ENCODE data around the gene COL5A2. TPM values are rescaled to one million over a fixed set of nuclear protein-coding genes. Genes with fewer than 3 reads are reported as not detected.

Gene COL5A2
- total and polyA plus RNA-seq, 4 donors = 3.2 to 83.5 (median 9.1) TPM

DNA sequence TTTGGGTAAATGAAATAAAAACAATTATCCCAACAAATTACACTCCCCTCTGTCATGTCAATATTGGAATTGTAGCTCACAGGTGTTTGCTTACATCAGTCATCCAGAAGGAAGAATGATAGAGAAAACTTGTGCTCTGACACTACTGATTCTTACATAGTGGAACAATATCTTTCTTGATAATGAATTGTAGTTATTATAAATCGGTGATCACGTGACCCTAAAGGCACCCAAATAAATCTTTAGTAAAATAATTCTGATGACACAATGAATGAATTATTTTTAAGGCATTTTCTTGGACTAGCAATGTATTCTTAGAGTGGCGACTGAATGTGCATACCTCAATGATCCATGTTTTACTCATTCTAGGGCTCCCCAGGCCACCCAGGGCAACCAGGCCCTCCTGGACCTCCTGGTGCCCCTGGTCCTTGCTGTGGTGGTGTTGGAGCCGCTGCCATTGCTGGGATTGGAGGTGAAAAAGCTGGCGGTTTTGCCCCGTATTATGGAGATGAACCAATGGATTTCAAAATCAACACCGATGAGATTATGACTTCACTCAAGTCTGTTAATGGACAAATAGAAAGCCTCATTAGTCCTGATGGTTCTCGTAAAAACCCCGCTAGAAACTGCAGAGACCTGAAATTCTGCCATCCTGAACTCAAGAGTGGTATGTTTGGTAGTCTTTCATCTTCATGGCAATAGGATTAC, 170.9 kb downstream of the COL5A2 start:
- H3K4me3 ChIP-seq (ENCODE audit: low read depth in 1 of 3, low read length in 3 of 3) = no peak overlapping the region
- H3K27me3 ChIP-seq (ENCODE audit: control insufficient read depth in 4 of 4, insufficient read depth in 4 of 4, low read length in 3 of 4) = no peaks in the 10 kb centered on the region
- H3K27ac ChIP-seq (ENCODE audit: low read depth in 1 of 2, low read length in 2 of 2) = no peak overlapping the region
- 80% methylated on average over 9 of the region's 9 CpGs for WGBS
- no peak overlapping the region for H3K9ac ChIP-seq (ENCODE audit: low read depth in 1 of 2, low read length in 2 of 2)
- no peak for DNase-seq (ENCODE audit: low spot score)
- peaks cover 0 to 2% (median 0%) of the 10 kb centered on the region in 4 donors for H3K4me1 ChIP-seq (ENCODE audit: control insufficient read depth in 4 of 4, insufficient read depth in 4 of 4, low read length in 3 of 4)
- no peaks in the 10 kb centered on the region for H3K9me3 ChIP-seq (ENCODE audit: control insufficient read depth in 4 of 4, low read length in 3 of 4)
- no peaks in the 10 kb centered on the region for H3K36me3 ChIP-seq (ENCODE audit: control insufficient read depth in 4 of 4, insufficient read depth in 3 of 4, low read depth in 1 of 4, low read length in 3 of 4)
- TF ChIP-seq SP1 (IDR thresholded peaks at IDR 0.05) (no peak), NR2F2 (IDR thresholded peaks at IDR 0.05) (no peak), TAF1 (conservative IDR thresholded peaks at IDR 0.05) (no peak), RAD21 (IDR thresholded peaks at IDR 0.05) (no peak), EGR1 (IDR thresholded peaks at IDR 0.05; ENCODE audit: low read depth in 2 of 2) (no peak), JUND (IDR thresholded peaks at IDR 0.05) (no peak), FOXA2 (IDR thresholded peaks at IDR 0.05) (no peak), RXRA (IDR thresholded peaks at IDR 0.05) (no peak), HNF4A (conservative IDR thresholded peaks at IDR 0.05) (no peak), REST (IDR thresholded peaks at IDR 0.05) (no peak), YY1 (IDR thresholded peaks at IDR 0.05) (no peak), GABPA (IDR thresholded peaks at IDR 0.05 in 1 of 2, conservative IDR thresholded peaks at IDR 0.05 in 1 of 2) (no peak)
- TF ChIP-seq, protein P1, sequence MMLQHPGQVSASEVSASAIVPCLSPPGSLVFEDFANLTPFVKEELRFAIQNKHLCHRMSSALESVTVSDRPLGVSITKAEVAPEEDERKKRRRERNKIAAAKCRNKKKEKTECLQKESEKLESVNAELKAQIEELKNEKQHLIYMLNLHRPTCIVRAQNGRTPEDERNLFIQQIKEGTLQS (IDR thresholded peaks at IDR 0.05) = no peak
- TF ChIP-seq, protein P2, sequence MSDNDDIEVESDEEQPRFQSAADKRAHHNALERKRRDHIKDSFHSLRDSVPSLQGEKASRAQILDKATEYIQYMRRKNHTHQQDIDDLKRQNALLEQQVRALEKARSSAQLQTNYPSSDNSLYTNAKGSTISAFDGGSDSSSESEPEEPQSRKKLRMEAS (IDR thresholded peaks at IDR 0.05) = no peak

GRCh38 chr2:189002079-189002478, 177.5 kb downstream of the COL5A2 start:
- H3K27ac ChIP-seq (ENCODE audit: low read depth in 1 of 2, low read length in 2 of 2) = no peak overlapping the region
- no peak for DNase-seq (ENCODE audit: low spot score)
- no peaks in the 10 kb centered on the region for H3K9me3 ChIP-seq (ENCODE audit: control insufficient read depth in 4 of 4, low read length in 3 of 4)
- H3K27me3 ChIP-seq (ENCODE audit: control insufficient read depth in 4 of 4, insufficient read depth in 4 of 4, low read length in 3 of 4) = no peaks in the 10 kb centered on the region
- no peak overlapping the region for H3K4me3 ChIP-seq (ENCODE audit: low read depth in 1 of 3, low read length in 3 of 3)
- H3K36me3 ChIP-seq (ENCODE audit: control insufficient read depth in 4 of 4, insufficient read depth in 3 of 4, low read depth in 1 of 4, low read length in 3 of 4) = no peaks in the 10 kb centered on the region
- TF ChIP-seq RXRA (IDR thresholded peaks at IDR 0.05) = no peak
- no peak for TF ChIP-seq GABPA (IDR thresholded peaks at IDR 0.05 in 1 of 2, conservative IDR thresholded peaks at IDR 0.05 in 1 of 2)
- no peak for TF ChIP-seq RAD21 (IDR thresholded peaks at IDR 0.05)
- TF ChIP-seq HNF4A (conservative IDR thresholded peaks at IDR 0.05) = no peak
- no peak for TF ChIP-seq HNF4G (IDR thresholded peaks at IDR 0.05)
- TF ChIP-seq, protein P2 (IDR thresholded peaks at IDR 0.05) = no peak
- no peak for TF ChIP-seq JUND (IDR thresholded peaks at IDR 0.05)
- no peak for TF ChIP-seq ZBTB33 (IDR thresholded peaks at IDR 0.05)
- TF ChIP-seq, protein P1 (IDR thresholded peaks at IDR 0.05) = no peak
- TF ChIP-seq CTCF (IDR thresholded peaks at IDR 0.05; ENCODE audit: low read depth, low read length, missing input control) = no peak
- no peak for TF ChIP-seq EGR1 (IDR thresholded peaks at IDR 0.05; ENCODE audit: low read depth in 2 of 2)
- no peak for TF ChIP-seq YY1 (IDR thresholded peaks at IDR 0.05)
- TF ChIP-seq TAF1 (conservative IDR thresholded peaks at IDR 0.05) = no peak
- no peak for TF ChIP-seq NR2F2 (IDR thresholded peaks at IDR 0.05)
- no peak for TF ChIP-seq FOXA2 (IDR thresholded peaks at IDR 0.05)
- TF ChIP-seq FOXA1 (IDR thresholded peaks at IDR 0.05) = no peak
- no peak for TF ChIP-seq SP1 (IDR thresholded peaks at IDR 0.05)
- no peak overlapping the region for H3K9ac ChIP-seq (ENCODE audit: low read depth in 1 of 2, low read length in 2 of 2)
- 55% methylated on average over 1 of the region's 1 CpG for WGBS
- peaks cover 0 to 2% (median 0%) of the 10 kb centered on the region in 4 donors for H3K4me1 ChIP-seq (ENCODE audit: control insufficient read depth in 4 of 4, insufficient read depth in 4 of 4, low read length in 3 of 4)
